PFSK-1 (cell line): ENCODE data around the gene CYTH1.

Source experiments
- POLR2AphosphoS5 ChIP-seq: IDR thresholded peaks from 2 replicates; pipeline ENCODE4 v1.6.1; 2012; ENCODE audit warnings: low read depth, mild to moderate bottlenecking, control low read depth, low read length, moderate library complexity
- TF ChIP-seq, protein P1 (sequence below), 2 experiments: IDR thresholded peaks; 2 replicates each; pipeline versions ENCODE4 v1.6.1 to v1.8.0; 2011 to 2012; ENCODE audit warnings: low read depth in 2 of 2, low read length in 2 of 2, control low read depth in 1 of 2, inconsistent platforms in 1 of 2, mild to moderate bottlenecking in 1 of 2, moderate library complexity in 1 of 2; ENCODE audit not compliant: insufficient read depth in 1 of 2

DNA sequence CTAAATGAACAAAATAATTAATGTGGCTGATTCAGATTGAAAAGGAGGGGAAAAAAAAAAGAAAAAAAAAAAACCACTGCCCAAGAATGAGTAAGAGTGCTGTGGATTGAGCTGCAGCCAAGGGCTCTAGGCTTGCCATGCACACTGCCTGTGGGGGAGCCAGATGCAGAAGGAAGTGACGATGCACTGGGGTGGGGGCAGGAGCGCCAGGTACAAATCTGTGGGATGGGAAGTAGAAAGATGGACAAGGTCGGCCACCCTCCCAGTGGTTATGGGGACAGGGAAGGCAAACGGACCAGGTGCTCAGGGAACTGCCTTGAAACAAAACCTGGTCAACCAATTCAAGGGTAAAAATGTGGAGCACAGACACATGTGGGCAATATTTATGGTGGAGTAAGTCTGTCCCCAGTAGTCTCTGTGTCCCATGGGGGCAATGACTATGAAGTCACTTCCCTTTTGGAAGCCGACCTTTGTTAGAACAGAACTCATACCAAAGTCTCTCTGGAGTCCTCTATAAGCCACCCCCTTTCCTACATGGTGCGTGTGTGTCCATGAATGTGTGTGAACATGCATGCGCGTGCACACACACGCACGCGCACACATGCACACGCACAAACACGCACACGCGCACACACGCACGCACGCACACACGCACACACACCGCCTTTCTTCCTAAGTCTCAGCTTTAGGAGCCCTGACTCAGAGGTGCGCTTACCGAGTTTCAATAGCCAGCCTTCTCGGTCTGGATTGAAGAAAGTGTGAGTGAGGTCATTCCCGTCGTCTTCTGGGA lies 84.3 kb downstream of the CYTH1 start:
- TF ChIP-seq, protein P1, sequence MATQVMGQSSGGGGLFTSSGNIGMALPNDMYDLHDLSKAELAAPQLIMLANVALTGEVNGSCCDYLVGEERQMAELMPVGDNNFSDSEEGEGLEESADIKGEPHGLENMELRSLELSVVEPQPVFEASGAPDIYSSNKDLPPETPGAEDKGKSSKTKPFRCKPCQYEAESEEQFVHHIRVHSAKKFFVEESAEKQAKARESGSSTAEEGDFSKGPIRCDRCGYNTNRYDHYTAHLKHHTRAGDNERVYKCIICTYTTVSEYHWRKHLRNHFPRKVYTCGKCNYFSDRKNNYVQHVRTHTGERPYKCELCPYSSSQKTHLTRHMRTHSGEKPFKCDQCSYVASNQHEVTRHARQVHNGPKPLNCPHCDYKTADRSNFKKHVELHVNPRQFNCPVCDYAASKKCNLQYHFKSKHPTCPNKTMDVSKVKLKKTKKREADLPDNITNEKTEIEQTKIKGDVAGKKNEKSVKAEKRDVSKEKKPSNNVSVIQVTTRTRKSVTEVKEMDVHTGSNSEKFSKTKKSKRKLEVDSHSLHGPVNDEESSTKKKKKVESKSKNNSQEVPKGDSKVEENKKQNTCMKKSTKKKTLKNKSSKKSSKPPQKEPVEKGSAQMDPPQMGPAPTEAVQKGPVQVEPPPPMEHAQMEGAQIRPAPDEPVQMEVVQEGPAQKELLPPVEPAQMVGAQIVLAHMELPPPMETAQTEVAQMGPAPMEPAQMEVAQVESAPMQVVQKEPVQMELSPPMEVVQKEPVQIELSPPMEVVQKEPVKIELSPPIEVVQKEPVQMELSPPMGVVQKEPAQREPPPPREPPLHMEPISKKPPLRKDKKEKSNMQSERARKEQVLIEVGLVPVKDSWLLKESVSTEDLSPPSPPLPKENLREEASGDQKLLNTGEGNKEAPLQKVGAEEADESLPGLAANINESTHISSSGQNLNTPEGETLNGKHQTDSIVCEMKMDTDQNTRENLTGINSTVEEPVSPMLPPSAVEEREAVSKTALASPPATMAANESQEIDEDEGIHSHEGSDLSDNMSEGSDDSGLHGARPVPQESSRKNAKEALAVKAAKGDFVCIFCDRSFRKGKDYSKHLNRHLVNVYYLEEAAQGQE (IDR thresholded peaks at IDR 0.05; ENCODE audit: insufficient read depth in 1 of 2, low read depth in 2 of 2, low read length in 2 of 2): no peak
- no peak for TF ChIP-seq POLR2AphosphoS5
